ENCODE data around the gene HTR7.

The HTR7 gene

GRCh38 chr10:90740265-90740664 lies 117.6 kb downstream of the HTR7 start:
- no peak for DNase-seq (ENCODE audit: low read depth in 2 of 2)

DNA sequence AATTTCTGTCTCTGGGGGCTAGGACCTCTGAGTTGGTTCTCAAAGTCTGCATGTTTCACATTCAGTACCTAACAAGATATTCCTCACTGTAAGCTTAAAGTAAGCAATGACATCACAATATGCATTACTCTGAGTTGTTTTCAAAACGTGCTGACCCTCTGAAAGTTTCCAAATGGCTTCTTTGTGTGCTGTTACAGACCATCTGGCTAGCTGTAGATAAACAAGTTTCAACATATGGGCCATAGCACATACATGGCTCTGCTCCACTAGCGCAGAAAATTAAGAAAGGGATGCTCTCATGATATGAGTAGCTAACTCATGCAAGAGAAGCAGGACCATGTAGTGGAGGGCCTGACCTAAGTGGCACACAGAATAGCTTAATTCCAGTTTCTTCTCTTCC lies 119.0 kb downstream of the HTR7 start:
- no peak for DNase-seq (ENCODE audit: low read depth in 2 of 2)

GRCh38 chr10:90734415-90734814 lies 123.4 kb downstream of the HTR7 start:
- no peak for DNase-seq (ENCODE audit: low read depth in 2 of 2)

DNA sequence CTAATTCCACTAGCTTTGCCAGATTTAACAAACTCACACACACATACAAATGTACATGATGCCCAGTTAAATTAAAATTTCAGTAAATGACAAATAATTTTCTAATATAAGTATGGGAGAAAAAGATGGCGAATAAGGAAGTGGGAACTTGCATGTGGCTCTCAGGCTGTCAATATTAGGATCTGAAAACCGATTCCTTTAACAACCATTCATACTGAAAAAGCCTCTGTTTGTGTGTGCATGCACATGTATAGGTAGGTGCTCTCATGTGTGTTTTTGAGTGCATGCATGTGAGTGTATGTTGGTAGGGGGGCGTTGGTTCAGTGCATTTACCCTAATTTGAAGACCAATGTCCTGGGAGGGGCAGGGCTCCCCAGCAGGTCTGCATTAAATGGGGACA lies 125.3 kb downstream of the HTR7 start:
- DNase-seq (ENCODE audit: low read depth in 2 of 2) = no peak

- DNase-seq (ENCODE audit: low read depth in 2 of 2) = no peak
Measured at GRCh38 chr10:90723416-90724068, 134.3 kb downstream of the HTR7 start.

- DNase-seq (ENCODE audit: low read depth in 2 of 2) = no peak
Measured at GRCh38 chr10:90722832-90723231, 135.0 kb downstream of the HTR7 start.

DNA sequence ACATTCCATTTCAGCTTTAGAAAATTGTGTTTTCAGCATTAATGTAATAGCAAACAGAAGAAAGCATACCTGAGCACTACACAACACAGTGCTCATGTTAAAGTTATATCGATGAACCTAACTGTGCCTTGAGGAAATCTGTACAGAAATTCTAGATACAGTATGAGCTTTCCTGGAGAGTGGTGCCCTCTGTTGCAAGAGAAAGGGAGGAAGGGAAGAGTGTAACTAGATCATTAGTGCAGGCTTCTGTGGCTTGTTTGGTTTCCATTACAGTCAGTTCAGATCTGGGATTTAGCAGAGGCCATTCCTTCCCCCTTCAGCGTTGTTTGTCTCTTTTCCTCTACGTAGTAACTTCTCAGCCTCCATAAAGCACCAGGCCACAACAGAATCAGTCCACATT lies 139.7 kb downstream of the HTR7 start:
- DNase-seq (ENCODE audit: low read depth in 2 of 2) = no peak

DNA sequence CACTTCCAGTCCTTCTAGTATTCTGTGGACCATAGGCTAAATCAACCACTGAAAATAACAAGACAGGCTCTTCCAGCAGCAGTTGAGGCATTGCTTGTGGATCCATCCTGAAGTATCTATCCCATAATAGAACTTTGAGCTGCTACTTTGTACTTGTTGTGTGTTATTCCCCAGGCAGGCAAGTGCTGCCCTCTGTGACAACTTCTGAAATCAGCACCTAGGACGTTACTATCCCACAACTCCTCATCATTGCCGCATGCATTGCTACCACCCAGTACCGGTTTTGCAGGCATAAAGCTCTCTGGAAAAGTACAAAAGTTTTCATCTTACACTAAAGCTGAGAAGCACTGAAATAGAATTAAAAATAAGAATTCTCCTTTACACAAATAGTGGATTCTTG lies 145.3 kb downstream of the HTR7 start:
- DNase-seq (ENCODE audit: low read depth in 2 of 2) = no peak

- DNase-seq (ENCODE audit: low read depth in 2 of 2) = no peak
Measured at GRCh38 chr10:90709727-90710126, 148.1 kb downstream of the HTR7 start.

GRCh38 chr10:90707657-90708056 lies 150.2 kb downstream of the HTR7 start:
- no peak for DNase-seq (ENCODE audit: low read depth in 2 of 2)

DNA sequence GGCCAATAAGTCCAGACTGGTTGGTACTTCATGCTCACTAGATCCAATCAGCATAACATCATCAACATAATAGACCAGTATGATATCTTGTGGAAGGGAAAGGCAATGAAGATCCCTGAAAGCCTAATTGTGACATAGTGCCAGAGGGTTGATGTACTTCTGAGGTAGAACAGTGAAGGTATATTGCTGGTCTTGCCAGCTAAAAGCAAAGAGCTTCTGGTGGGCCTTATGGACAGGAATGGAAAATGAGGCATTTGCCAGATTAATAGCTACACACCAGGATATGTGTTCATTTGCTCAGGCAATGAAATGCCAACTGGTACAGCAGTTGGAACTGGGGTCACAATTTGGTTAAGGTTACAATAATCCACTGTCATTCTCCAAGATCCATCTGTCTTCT lies 156.4 kb downstream of the HTR7 start:
- DNase-seq (ENCODE audit: low read depth in 2 of 2) = no peak

DNA sequence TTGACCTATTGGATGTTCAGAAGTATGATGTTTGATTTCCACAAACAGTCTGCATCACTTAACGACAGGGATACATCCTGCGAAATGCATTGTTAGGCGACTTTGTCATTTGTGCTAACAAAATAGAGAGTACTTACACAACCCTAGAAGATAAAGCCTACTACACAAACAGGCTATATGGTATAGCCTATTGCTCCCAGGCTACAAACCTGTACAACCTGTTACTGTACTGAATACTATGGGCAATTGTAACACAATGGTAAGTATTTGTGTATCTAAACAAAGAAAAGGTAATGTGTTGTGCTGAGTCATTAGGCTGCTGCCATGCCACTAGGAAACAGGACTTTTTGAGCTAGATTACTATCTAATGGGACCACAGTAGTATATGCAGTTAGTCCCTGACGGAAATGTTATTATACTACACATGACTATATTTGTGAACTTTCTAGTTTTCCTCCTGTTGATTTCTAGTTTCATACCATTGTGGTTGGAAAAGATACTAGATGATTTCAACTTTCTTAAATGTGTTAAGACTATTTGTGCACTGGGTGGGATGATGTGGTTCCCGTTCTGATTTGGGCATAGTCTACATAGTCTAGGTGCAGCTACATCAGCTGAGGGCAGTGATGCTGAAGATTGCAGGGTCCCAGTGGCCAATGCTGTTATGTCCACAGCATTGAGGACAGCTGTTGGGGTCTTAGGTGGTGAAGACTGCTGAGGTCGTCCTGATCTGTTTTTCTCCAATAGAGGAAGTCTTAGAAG lies 161.7 kb downstream of the HTR7 start:
- no peak for DNase-seq (ENCODE audit: low read depth in 2 of 2)

All from stimulated activated CD8-positive, alpha-beta memory T cell treated with anti-CD3 and anti-CD28 coated beads, Interleukin-15, amount 100 ng/mL, for 4 hours (primary cell).